Body of pancreas (tissue), 4 donors: ENCODE results near the gene TGFBI.

Source experiments
- CTCF ChIP-seq, 7 experiments: fragments of 450-650 bp in 4 of 7; fragments of 200-600 bp in 3 of 7; sonication (generic) in 3 of 7; IDR thresholded peaks; one replicate each; pipeline ENCODE4 v1.5.1; 2016 to 2019; ENCODE audit warnings: antibody characterized with exemption in 7 of 7
- POLR2A ChIP-seq, 3 donors: fragments of 450-650 bp; IDR thresholded peaks; one replicate each; pipeline ENCODE4 v1.6.1; 2016; ENCODE audit warnings: antibody characterized with exemption in 3 of 3, mild to moderate bottlenecking in 2 of 3

GRCh38 chr5:136033848-136034247 is 5.1 kb downstream of the TGFBI start:
- TF ChIP-seq CTCF (IDR thresholded peaks at IDR 0.05) (no peak), POLR2A (IDR thresholded peaks at IDR 0.05) (no peak)
